Stimulated activated CD8-positive, alpha-beta memory T cell treated with anti-CD3 and anti-CD28 coated beads, Interleukin-4, amount 100 ng/mL, for 24 hours (primary cell): ENCODE results near the gene RRP36.

ENCODE experiments used
- DNase-seq: peaks from one replicate; pipeline ENCODE4 v3.0.0-alpha.2; 2020; ENCODE audit warnings: low read depth

Gene RRP36

GRCh38 chr6:43007126-43007525 is 14.3 kb upstream of the RRP36 start:
- no peak for DNase-seq

GRCh38 chr6:43009124-43009523 is 12.3 kb upstream of the RRP36 start:
- DNase-seq = no peak

GRCh38 chr6:43011207-43011606 is 10.2 kb upstream of the RRP36 start:
- no peak for DNase-seq

- DNase-seq = no peak
Measured at GRCh38 chr6:43012364-43012763, 9.1 kb upstream of the RRP36 start.

GRCh38 chr6:43013097-43013842 is 8.2 kb upstream of the RRP36 start:
- DNase-seq = peak; percentile 2

- peak; percentile 97 for DNase-seq
Measured at GRCh38 chr6:43013843-43014433, 7.5 kb upstream of the RRP36 start, which contains the start of the genes KLHDC3 and MEA1. Gene KLHDC3 (plus strand): TSS chr6:43014249. CDS start chr6:43017193, 2,944 bp downstream. Gene MEA1 (minus strand): TSS chr6:43013946. CDS start chr6:43013813, 133 bp downstream.

- no peak for DNase-seq
Measured at GRCh38 chr6:43014434-43014909, 7.0 kb upstream of the RRP36 start.

DNA sequence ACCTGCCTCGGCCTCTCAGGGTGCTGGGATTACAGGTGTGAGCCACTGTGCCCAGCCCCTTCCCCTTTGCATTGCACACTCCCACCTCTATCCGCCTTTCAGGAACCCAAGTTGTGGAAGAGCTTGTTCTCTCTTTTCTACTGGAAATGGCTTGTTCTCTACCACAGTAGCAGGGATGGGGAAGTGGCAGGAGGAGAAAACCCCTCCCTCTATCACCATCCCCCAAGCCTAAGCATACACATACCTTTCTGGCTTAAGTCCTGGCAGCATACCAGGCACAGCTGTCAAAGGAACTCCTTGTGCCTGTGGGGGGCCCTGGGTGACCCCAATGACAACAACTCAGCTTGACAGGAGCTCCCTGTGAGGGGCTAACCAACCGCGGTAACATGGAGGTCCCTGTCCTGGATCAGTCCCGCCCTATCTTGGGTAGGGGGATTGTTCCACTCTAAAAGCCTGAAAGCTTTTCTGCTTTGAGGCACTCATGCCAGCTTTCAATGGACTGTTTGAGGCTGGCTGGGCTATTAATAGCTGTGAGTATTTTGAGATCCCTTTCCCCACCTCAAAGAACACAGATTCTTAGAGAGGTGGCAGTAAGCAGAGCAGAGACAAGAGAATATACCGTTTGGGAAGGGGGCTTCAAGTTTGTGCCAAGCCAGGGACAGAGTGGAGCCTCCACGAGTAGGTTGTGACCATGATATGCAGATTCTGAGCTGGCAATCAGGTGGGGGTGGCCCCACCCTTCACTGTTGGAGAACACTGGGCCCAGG is 5.1 kb upstream of the RRP36 start:
- DNase-seq = no peak

GRCh38 chr6:43016943-43017334 is 4.5 kb upstream of the RRP36 start:
- no peak for DNase-seq

DNA sequence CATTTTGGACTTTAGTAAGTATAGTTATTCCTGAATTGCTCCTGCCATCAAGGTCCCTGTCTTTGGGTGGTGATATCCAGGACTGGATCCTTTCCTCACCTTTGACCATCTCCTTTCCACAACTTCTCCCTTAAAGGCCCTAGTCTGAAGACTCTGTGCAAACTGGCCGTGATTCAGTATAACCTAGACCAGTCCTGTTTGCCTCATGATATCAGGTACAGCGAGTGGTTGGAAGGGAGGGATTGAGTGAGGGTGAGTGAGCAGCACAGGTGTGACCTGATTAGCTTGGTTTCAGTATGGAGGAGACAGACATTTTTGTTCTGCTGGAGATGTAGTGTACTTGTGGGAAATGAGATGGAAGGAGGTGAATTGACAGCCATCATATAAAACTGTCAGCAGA is 2.3 kb upstream of the RRP36 start:
- no peak for DNase-seq

DNA sequence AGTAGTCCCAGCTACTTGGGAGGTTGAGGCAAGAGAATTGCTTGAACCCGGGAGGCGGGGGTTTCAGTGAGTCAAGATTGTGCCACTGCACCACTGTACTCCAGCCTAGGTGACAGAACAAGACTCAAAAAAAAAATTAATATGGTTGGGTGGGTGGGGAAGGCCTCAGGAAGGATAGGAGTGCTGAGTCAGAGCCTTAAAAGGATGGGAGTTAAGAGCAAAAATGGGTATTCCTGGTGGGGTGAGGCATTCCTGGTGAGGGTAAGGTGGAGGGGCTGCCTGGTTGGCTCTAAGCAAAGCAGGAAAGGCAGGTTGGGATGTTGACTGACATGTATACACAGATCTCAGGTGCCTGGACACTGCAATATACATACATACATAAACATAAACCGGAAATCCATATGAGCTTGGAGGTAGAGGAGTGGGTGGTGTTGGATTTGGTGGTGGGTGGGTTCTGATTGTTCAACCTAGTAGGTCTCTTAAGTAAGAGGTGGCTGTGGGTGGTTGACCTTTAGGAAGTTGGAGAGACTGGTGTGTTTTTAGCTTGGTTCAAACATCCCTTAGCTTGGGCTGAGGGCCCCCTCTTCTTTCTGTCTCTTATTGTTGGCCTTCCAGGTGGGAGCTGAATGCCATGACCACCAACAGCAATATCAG is 1.2 kb upstream of the RRP36 start:
- DNase-seq = no peak

DNA sequence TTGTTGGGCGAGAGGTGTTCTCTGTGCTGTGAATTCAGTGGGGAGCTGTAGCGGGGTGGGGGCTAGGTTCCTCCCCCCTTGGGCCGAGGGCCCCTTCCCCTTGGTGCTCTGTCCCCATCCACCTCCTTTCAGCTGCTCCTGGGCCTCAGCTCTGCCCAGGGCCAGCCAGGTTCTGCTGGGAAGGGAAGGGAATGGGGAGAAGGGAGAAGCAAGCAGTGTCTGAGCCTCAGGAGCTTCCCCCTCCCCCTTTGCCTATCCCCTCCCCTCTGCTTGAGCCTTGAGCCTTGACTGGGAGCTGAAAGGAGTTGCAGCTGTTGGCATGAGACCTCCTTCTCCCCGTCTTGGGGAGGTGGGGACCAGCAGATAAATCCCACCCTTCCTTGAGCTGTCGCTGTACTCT is 576 bp upstream of the RRP36 start:
- no peak for DNase-seq

DNA sequence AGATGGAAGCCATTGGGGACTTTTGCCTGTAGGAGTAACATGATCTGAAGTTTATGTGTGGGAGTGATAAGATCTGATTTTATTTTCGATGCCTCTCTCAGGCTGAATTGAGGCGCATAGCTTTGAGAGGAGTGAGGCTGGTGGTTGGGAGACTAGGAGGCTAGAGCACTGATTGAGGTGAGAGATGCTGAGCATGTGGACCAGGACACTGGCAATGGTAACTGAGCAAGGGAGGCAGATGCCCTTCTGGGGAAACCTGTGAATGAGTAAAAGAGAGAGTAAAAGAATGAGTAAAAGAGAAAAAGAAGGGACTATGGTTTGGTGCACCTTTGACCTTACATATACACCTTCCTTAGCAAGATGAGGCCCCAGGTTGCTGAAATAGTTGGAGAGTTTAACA is 3.0 kb downstream of the RRP36 start:
- DNase-seq = no peak

DNA sequence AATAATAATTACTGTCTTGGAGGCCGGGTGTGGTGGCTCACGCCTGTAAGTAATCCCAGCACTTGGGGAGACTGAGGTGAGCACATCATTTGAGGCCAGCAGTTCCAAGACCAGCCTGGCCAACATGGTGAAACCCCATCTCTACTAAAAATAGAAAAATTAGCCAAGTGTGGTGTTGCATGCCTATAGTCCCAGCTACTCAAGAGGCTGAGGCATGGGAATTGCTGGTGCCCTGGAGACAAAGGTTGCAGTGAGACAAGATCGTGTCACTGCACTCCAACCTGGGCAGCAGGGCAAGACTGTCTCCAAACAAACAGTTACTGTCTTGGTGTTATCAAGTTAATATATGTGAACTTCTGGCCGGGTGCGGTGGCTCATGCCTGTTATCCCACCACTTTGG is 4.9 kb downstream of the RRP36 start:
- DNase-seq = no peak

DNA sequence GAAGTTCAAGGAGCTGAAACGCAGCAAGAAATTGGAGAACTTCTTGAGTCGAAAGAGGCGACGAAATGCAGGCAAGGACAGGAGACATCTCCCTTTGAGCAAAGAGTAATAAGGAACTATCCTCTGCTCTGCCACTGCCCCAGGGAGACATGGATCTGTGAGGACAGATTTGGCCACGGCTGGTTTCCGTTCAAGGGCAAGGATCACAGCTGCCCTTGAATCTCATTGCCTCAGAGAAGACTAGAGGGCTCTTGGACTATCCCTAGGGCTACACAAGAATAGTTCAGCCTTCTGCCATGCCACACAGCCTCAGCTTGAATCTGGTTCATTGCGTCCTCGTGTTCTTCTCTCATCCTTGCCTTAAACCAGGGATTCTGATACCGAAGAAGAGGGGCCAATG is 7.7 kb downstream of the RRP36 start:
- DNase-seq = no peak

- no peak for DNase-seq
Measured at GRCh38 chr6:43032326-43032725, 10.9 kb downstream of the RRP36 start.

DNA sequence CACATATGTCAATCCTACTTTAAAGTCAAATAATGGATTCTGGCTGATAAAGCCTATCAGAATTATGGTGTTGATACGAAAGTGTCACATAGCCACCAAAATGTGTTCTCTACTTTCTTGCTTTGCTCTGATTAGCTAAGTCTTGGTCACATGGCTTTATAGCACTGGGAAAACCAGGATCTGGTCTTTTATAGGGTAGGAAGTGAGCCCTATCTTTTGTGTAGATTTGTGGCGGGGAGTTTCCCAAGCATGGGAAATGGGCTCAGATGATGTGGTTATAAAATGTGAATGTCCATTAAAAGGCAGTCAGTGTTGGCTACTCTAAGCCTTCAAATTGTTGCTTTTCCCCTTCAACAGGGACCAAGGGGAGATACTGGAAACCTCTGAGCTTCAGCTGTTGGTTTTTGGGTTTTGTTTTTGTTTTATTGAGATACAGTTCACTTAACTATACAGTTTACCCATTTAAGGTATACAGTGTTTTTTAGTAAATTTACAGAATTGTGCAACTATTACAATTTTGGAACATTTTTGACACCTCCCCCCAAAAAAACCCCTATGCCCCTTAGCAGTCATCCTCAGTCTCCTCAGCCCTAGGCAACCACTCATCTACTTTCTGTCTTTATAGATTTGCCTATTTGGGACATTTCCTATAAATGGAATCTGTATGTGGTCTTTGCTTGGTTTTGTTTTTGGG is 12.2 kb downstream of the RRP36 start:
- DNase-seq = no peak

GRCh38 chr6:43034190-43034525 is 12.7 kb downstream of the RRP36 start:
- no peak for DNase-seq

DNA sequence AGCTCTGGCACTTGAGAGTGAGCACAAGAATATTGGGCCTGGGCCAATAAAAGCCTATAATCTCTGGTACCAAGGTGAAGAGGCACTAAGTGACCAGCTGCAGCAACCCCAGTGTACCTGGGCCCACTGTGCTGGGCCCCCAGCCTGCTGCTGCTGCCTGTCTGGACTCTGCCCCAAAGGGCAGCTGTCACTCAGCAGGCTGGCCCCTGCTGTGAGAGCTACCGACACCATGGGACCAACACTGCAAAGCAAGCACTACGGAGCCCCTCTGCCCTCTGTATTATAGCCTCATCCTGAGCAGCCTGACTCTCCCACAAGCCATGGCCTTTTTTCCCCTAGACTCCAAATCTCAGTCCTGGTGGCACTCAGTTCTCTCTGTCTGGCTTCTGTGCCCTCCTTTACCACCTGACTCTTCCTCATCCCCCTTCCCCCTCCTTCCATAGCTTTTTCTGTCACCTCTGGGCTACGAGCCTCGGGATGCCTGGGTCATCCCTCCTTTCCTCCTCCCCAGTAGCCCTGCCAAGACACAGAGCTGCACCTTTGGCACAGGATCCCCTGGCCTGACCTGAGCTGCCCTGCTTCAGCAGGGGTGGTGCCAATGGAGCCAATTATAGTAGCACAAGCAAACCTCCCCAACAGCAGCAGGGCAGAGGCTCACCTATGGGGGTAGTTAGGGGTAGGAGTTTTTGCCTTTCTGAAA is 14.2 kb downstream of the RRP36 start:
- DNase-seq = no peak

DNA sequence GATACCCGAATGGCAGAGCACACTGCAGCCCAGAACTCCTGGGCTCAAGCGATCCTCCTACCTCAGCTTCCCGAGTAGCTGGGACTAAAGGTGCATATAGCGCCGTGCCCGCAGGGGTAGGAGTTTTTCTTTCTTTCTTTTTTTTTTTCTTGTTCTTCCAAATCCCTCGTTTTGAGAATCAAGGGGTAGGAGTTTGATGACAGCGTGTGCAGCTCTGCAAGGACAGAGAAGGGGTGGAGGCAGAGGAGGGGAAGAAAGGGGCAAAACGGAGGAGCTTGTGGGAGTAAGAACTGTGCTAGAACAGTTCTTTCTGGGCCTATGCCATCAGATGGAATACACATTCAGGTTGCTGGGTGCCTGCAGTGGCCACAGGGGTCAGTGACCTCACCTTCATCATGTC is 15.3 kb downstream of the RRP36 start:
- DNase-seq = no peak

DNA sequence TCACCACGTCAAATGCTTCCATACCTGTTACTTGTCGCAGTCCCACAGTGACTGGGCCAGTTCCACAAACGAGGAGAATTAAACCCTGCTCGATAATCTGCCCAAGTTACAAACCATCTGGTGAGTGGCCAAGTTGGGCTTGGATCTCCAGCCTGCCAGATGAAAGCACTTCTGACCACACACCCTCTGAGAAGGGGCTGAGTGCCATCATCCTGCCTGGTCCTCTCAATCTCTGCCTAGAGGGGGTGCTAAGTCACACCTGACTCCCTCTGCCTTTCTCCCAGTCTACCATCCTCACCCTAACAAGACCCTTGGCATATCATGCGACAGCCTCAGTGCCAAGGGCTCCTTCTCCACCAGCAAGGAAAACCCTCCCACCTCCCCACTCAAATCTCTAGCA is 15.8 kb downstream of the RRP36 start:
- DNase-seq = no peak
